Measurements from ENCODE around the gene MEGF11. TPM values are rescaled to one million over a fixed set of nuclear protein-coding genes. Genes with fewer than 3 reads are reported as not detected.

Gene MEGF11
- total RNA-seq, 1 donor from 2014 or later: not detected

- Mint-ChIP-seq H3K36me3 (ENCODE audit: low read depth) (no peaks in the 10 kb centered on the region), H3K4me3 (no peak overlapping the region), H3K4me1 (no peaks in the 10 kb centered on the region), H3K9me3 (no peaks in the 10 kb centered on the region), H3K27me3 (peaks cover 23% of the 10 kb centered on the region), H3K27ac (no peak overlapping the region)
- ChIA-PET POLR2A (no interaction called here), CTCF (no interaction called here)
- ATAC-seq (ENCODE audit: low read depth) (no peak), DNase-seq (no peak)
- no peak for TF ChIP-seq CTCF (IDR thresholded peaks at IDR 0.05)
- intact Hi-C loops (cut with micrococcal nuclease): no loop called here
These were observed 190.4 kb downstream of the MEGF11 start for GRCh38 chr15:66063147-66063546.

GRCh38 chr15:66057089-66057488, 196.5 kb downstream of the MEGF11 start:
- ChIA-PET CTCF (no interaction called here), POLR2A (no interaction called here)
- intact Hi-C loops (cut with micrococcal nuclease): no loop called here
- no peak overlapping the region for H3K4me3 Mint-ChIP-seq
- DNase-seq: no peak
- H3K9me3 Mint-ChIP-seq: no peaks in the 10 kb centered on the region
- H3K36me3 Mint-ChIP-seq (ENCODE audit: low read depth): no peaks in the 10 kb centered on the region
- H3K27ac Mint-ChIP-seq: no peak overlapping the region
- H3K27me3 Mint-ChIP-seq: peaks cover 18% of the 10 kb centered on the region
- TF ChIP-seq CTCF (IDR thresholded peaks at IDR 0.05): no peak
- H3K4me1 Mint-ChIP-seq: no peaks in the 10 kb centered on the region
- no peak for ATAC-seq (ENCODE audit: low read depth)

GRCh38 chr15:66053991-66054390, 199.6 kb downstream of the MEGF11 start:
- ChIA-PET POLR2A (no interaction called here), CTCF (no interaction called here)
- intact Hi-C loops (cut with micrococcal nuclease): no loop called here
- Mint-ChIP-seq H3K9me3 (no peaks in the 10 kb centered on the region), H3K27ac (no peak overlapping the region), H3K36me3 (ENCODE audit: low read depth) (no peaks in the 10 kb centered on the region), H3K4me1 (no peaks in the 10 kb centered on the region), H3K27me3 (peaks cover 5% of the 10 kb centered on the region), H3K4me3 (no peak overlapping the region)
- no peak for DNase-seq
- no peak for TF ChIP-seq CTCF (IDR thresholded peaks at IDR 0.05)
- ATAC-seq (ENCODE audit: low read depth): no peak

GRCh38 chr15:66051833-66052232, 201.7 kb downstream of the MEGF11 start:
- CTCF ChIA-PET: no interaction called here
- no peak for DNase-seq

GRCh38 chr15:66050264-66050663, 203.3 kb downstream of the MEGF11 start:
- H3K4me3 Mint-ChIP-seq: no peak overlapping the region
- H3K36me3 Mint-ChIP-seq (ENCODE audit: low read depth): no peaks in the 10 kb centered on the region
- DNase-seq (no peak), ATAC-seq (ENCODE audit: low read depth) (no peak)
- no peak overlapping the region for H3K27ac Mint-ChIP-seq
- ChIA-PET POLR2A (interaction anchor here (0.7 kb wide), 1 partner anchor 203 kb away, joined by 3 read pairs; no protein-coding TSS in a partner anchor), CTCF (no interaction called here)
- no peaks in the 10 kb centered on the region for H3K4me1 Mint-ChIP-seq
- peaks cover 2% of the 10 kb centered on the region for H3K27me3 Mint-ChIP-seq
- TF ChIP-seq CTCF (IDR thresholded peaks at IDR 0.05): no peak
- H3K9me3 Mint-ChIP-seq: no peaks in the 10 kb centered on the region
- intact Hi-C loops (cut with micrococcal nuclease): no loop called here

More at GRCh38 chr15:66051833-66052232, 201.7 kb downstream of the MEGF11 start:
- Mint-ChIP-seq H3K4me3 (no peak overlapping the region), H3K27me3 (no peaks in the 10 kb centered on the region), H3K9me3 (no peaks in the 10 kb centered on the region), H3K36me3 (ENCODE audit: low read depth) (no peaks in the 10 kb centered on the region), H3K4me1 (no peaks in the 10 kb centered on the region), H3K27ac (no peak overlapping the region)
- intact Hi-C loops (cut with micrococcal nuclease): no loop called here
- POLR2A ChIA-PET: no interaction called here
- ATAC-seq (ENCODE audit: low read depth): no peak
- no peak for TF ChIP-seq CTCF (IDR thresholded peaks at IDR 0.05)
